Ramos (cell line): ENCODE data around the gene HOXB2.

Experiments
- in situ Hi-C: fragments of 300-500 bp; cut with MboI; formaldehyde crosslinking; loops from one replicate; pipeline ENCODE4 v1.14.3; 2022; ENCODE audit warnings: low sequenced_read_pairs; ENCODE audit not compliant: unreplicated experiment

The HOXB2 gene

DNA sequence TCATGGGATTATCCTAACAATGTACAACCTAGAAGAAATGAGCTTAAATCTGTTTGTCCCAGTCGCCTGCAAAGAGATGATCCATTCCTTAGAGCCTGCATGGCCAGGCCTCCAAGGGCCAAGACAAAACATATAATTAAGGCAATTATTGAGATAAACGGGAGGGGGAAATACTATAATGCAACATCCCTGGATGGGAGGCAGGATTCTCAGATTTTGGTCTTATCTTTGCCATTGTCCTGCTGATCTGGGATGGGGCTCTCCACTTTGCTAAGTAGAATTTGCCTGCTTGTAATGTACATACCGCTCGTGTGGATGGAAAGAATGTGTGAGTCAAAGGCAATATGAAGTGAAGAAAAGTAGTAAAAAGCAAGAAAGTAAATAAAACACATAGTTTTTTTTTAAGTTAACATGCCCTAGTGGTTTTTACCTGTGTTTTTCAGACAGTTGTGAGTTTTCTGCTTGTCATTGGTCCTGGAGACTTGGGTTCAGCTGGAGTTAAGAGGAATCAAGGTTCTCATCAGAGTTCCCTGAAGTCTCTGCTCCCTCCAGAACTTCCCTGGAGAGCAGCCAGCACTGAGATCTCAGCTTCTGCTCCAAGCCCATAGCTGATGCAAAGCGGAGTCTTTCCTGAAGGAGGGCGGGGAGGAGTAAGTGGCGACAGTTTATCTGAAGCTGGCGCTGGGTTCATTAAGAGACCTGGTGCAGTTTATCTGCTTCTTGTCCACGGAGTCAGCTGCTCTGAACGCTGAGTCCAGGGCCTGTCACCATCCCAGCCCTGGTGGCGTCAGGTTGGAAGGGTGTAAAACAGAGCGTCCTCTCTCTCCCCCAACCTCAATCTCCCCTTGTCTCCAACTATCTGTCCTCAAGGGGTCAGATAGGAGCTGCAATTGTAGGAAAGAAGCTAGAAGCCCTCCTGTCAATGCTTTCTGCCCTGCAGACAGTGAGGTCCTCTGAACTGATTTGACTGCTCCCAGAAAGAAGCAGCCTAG is 44.2 kb downstream of the HOXB2 start:
- in situ Hi-C loops: no loop called here

DNA sequence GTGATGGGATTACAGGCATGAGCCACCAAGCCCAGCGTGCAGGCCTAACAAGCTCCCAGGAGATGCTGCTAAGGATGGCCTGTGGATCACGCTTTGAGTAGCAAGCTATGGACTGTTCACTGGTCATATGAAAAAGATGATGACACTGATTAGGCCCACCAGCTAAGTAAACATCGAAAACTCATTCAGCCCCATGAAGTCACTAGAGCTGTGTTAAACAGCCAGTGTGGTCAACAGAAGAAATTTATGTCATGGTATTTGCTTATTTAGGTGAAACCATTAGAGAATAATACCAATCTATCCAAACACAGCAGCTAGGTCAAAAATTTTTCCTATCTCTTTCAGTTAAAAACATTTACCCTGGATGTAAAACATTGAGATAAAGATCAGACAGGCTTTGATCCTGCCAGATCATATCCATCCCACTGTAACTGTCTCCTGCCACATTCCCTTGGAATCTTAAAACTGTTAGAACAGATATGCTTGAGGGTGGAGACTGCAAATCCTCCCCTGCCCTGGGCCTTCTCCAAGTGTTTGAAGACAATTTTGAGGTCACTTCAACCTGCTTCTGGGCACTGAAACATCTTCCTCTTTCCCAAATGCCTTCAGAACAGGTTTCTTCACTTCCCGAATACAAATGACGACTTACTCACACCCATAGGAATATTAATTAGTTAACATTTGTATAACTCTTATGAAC is 45.0 kb downstream of the HOXB2 start:
- in situ Hi-C loops: no loop called here

DNA sequence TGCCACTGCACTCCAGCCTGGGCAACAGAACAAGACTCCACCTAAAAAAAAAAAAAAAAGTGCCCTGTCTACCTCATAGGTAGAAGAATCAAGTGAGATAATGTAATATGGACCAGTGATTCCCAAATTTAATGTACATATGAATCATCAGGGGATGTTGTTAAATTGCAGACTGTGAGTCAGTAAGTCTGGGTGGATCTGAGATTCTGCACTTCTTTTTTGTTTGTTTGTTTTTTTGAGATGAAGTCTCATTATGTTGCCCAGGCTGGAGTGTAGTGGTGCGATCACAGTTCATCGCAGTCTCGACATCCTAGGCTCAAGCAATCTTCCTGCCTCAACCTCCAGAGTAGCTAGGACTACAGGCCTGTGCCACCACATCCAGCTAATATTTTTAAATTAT is 45.7 kb downstream of the HOXB2 start:
- in situ Hi-C loops: no loop called here

DNA sequence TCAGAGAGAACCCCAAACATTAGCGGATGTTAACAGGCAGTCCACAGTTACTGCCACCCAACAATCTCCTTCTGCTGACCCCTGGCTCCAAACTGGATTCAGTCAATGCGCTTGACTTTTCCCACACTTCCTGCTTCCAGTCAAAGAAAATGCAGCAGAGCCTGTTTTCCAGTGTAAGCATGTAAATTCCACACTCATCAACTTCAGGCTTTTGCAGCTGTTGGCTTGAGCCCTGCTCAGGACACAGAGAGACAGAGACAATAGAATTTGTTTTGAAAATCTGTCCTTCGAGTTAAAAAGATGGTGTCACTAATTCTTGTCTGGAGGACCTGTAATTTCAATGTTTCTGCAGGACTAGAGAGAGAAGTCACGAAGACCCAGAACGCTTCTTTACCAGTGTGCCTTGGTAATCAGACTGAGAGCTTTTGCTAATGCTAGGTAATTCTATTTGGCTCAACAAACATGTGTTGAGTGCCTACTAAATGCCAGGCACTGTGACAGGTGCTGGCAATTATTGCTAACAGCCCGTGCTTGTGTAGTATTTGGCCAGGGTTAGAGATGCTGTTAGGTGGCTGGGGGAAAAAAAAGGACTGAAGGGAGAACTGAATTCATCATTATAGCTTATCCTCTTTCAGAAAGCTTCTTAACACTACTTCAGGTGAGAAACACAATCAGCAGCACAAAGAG is 46.6 kb downstream of the HOXB2 start:
- in situ Hi-C loops: no loop called here

DNA sequence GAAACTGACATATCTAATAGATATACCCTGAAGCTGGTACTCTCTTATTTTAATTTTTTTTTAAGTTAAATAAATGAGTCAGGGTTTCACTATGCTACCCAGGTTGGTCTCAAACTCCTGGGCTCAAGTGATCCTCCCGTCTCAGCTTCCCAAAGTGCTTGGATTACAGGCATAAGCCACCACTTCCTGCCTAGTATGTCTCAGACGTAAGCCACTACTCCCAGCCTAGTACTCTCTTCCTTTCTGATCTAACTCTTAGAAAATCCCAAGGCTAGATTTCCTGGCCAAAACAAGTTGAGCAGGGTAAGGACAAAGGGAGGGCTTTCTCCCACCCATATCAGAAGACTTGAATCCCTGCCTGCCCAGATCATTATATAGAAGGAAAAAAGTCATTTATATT is 47.8 kb downstream of the HOXB2 start:
- in situ Hi-C loops: no loop called here

DNA sequence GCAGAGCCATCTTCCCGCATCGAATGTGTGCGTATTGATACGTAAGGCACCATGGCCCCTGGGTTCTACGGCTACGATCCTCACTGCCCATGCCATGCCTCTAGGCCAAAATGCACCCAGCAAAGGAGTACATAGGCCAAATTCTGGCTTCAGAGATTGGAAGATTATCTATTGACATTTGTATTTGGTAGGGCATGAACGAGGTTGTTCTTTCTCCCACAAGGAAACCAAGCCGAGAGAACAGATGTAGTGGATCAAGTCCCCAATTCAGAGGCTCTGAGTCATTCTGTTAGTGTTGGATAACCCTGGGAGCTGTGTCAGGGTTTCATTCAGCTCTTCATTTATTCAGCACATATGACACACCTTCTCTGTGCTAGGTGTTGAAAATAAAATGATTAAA is 50.6 kb downstream of the HOXB2 start:
- in situ Hi-C loops: no loop called here
